ENCODE measurements around the gene JPH2. TPM values are rescaled to one million over a fixed set of nuclear protein-coding genes. Genes with fewer than 3 reads are reported as not detected.

The JPH2 gene
- total RNA-seq, 1 donor from 2014 or later = 48.9 TPM

Other genes with a start within 250 kb of the JPH2 start
- gene OSER1, start 23.6 kb upstream of the JPH2 start, total RNA-seq = 34.8 TPM
- not detected for gene GDAP1L1, start 60.1 kb upstream of the JPH2 start, total RNA-seq
- gene FITM2, start 124.0 kb upstream of the JPH2 start, total RNA-seq = 10.9 TPM
- gene R3HDML, start 149.9 kb upstream of the JPH2 start, total RNA-seq = not detected
- 74.4 TPM for gene HNF4A, start 168.5 kb upstream of the JPH2 start, total RNA-seq

All from mucosa of gallbladder (tissue), 1 donor.